ENCODE data around the gene USP6NL. TPM values are rescaled to one million over a fixed set of nuclear protein-coding genes. Genes with fewer than 3 reads are reported as not detected.

Gene USP6NL
- total RNA-seq, 4 donors from 2014 or later: 10.4 to 14.9 (median 13.2) TPM

DNA sequence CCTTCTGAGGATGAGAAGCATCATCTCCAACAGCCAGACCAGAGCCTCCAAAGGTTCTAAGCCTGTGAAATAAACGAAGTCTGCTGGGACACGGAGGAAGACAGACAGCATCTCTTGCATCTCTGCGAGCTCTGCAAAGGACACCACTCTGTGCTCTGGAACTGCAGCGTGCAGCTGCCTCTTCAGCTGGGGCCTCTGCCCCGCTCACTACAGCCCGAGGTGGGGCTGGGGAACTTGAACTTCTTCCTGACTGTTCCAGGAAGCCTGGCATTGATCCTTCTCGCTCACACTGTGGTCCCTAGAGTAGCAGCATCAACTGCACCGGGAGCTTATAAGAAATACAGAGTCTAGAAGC, 163.3 kb downstream of the USP6NL start:
- intact Hi-C loops (cut with DNase I): no loop called here
- Histone ChIP-seq H3K36me3 (no peaks in the 10 kb centered on the region), H3K4me1 (no peaks in the 10 kb centered on the region), H3K9me3 (no peaks in the 10 kb centered on the region), H3K27ac (replicated peaks in 1 of 4) (no peak overlapping the region), H3K27me3 (peaks cover 0 to 38% (median 0%) of the 10 kb centered on the region in 4 donors), H3K4me3 (no peak overlapping the region)
- WGBS: 72% methylated on average over 3 of the region's 8 CpGs
- TF ChIP-seq POLR2A (IDR thresholded peaks at IDR 0.05; ENCODE audit: low read depth) (no peak), EP300 (IDR thresholded peaks at IDR 0.05) (no peak), POLR2AphosphoS5 (IDR thresholded peaks at IDR 0.05) (no peak)
- TF ChIP-seq, protein P1, sequence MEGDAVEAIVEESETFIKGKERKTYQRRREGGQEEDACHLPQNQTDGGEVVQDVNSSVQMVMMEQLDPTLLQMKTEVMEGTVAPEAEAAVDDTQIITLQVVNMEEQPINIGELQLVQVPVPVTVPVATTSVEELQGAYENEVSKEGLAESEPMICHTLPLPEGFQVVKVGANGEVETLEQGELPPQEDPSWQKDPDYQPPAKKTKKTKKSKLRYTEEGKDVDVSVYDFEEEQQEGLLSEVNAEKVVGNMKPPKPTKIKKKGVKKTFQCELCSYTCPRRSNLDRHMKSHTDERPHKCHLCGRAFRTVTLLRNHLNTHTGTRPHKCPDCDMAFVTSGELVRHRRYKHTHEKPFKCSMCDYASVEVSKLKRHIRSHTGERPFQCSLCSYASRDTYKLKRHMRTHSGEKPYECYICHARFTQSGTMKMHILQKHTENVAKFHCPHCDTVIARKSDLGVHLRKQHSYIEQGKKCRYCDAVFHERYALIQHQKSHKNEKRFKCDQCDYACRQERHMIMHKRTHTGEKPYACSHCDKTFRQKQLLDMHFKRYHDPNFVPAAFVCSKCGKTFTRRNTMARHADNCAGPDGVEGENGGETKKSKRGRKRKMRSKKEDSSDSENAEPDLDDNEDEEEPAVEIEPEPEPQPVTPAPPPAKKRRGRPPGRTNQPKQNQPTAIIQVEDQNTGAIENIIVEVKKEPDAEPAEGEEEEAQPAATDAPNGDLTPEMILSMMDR (IDR thresholded peaks at IDR 0.05): no peak
- no peak for DNase-seq (ENCODE audit: extremely low spot score)

DNA sequence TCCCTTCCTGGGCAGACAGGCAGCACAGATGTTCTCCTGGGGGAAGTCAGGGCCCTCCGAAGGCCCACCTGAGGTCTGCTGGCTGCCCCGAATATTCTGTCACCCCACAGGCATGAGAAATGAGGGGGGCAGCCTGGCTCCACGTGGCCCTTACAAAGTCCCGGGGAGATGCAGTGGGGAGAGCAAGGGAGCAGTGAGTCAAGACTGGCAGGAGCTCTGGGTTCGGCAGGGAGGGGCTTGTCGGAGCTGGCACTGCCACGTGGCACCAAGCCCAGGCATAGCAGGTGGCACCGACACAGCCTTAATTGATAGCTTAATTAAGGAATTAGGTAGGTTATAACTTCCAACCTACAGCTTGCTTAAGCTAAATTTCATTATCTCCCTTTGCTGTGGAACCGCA, 163.9 kb downstream of the USP6NL start:
- TF ChIP-seq, protein P1 (IDR thresholded peaks at IDR 0.05): no peak
- no peak for TF ChIP-seq EP300 (IDR thresholded peaks at IDR 0.05)
- no peak for TF ChIP-seq POLR2A (IDR thresholded peaks at IDR 0.05; ENCODE audit: low read depth)
- no peak for TF ChIP-seq POLR2AphosphoS5 (IDR thresholded peaks at IDR 0.05)
- H3K27me3 ChIP-seq: peaks cover 0 to 38% (median 0%) of the 10 kb centered on the region in 4 donors
- WGBS: 72% methylated on average over 9 of the region's 9 CpGs
- no peaks in the 10 kb centered on the region for H3K36me3 ChIP-seq
- H3K4me3 ChIP-seq: no peak overlapping the region
- DNase-seq (ENCODE audit: extremely low spot score): no peak
- intact Hi-C loops (cut with DNase I): no loop called here
- no peaks in the 10 kb centered on the region for H3K4me1 ChIP-seq
- no peak overlapping the region for H3K27ac ChIP-seq (replicated peaks in 1 of 4)
- no peaks in the 10 kb centered on the region for H3K9me3 ChIP-seq

DNA sequence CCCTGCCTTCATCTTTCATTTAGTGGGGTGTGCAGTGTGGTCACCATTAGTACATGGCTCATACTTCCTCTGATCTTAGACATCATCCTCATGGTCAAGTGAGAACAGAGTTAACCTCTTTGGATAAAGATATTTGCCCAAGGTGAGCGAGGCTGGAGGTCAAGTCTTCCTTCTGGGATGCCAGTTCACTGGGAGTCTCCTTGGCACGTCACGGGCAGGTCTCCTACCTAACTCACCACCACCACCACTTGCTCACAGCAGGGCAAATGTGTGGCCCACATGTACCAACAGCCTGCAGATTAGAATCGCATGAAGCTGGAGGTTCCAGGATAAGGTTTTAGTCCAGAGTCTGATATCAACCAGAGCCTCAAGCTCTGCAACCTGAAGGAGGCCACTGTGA, 164.6 kb downstream of the USP6NL start:
- H3K9me3 ChIP-seq: no peaks in the 10 kb centered on the region
- H3K4me3 ChIP-seq: no peak overlapping the region
- peaks cover 0 to 38% (median 0%) of the 10 kb centered on the region in 4 donors for H3K27me3 ChIP-seq
- TF ChIP-seq, protein P1 (IDR thresholded peaks at IDR 0.05): no peak
- TF ChIP-seq POLR2AphosphoS5 (IDR thresholded peaks at IDR 0.05) (no peak), POLR2A (IDR thresholded peaks at IDR 0.05; ENCODE audit: low read depth) (no peak), EP300 (IDR thresholded peaks at IDR 0.05) (no peak)
- no peaks in the 10 kb centered on the region for H3K4me1 ChIP-seq
- intact Hi-C loops (cut with DNase I): no loop called here
- no peak for DNase-seq (ENCODE audit: extremely low spot score)
- no peaks in the 10 kb centered on the region for H3K36me3 ChIP-seq
- no peak overlapping the region for H3K27ac ChIP-seq (replicated peaks in 1 of 4)
- WGBS: 94% methylated on average over 4 of the region's 4 CpGs

DNA sequence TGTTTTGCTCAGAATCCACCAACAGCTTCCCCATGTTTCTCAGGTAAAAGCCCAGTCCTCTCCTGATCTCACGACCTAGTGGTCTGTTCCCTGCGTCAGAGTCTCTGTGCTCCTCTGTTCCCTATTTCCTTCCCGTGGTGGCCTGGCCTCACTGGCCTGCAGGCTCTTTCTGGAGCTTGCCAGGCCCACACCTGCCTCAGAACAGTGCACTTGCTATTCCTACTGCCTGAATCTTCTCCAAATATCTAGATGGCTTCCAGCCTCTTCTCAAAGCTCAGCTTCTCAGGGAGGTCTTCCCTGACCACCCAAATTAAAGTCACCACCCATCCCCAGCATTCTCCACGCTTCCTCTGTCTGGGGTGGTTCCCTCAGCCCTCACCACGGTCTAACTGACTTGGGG, 165.3 kb downstream of the USP6NL start:
- no peak overlapping the region for H3K4me3 ChIP-seq
- no peaks in the 10 kb centered on the region for H3K36me3 ChIP-seq
- no peak for DNase-seq (ENCODE audit: extremely low spot score)
- H3K27me3 ChIP-seq: peaks cover 0 to 38% (median 0%) of the 10 kb centered on the region in 4 donors
- TF ChIP-seq EP300 (IDR thresholded peaks at IDR 0.05): no peak
- TF ChIP-seq, protein P1 (IDR thresholded peaks at IDR 0.05): no peak
- no peak for TF ChIP-seq POLR2A (IDR thresholded peaks at IDR 0.05; ENCODE audit: low read depth)
- TF ChIP-seq POLR2AphosphoS5 (IDR thresholded peaks at IDR 0.05): no peak
- WGBS: 83% methylated on average over 5 of the region's 5 CpGs
- no peaks in the 10 kb centered on the region for H3K4me1 ChIP-seq
- no peak overlapping the region for H3K27ac ChIP-seq (replicated peaks in 1 of 4)
- intact Hi-C loops (cut with DNase I): no loop called here
- H3K9me3 ChIP-seq: no peaks in the 10 kb centered on the region

DNA sequence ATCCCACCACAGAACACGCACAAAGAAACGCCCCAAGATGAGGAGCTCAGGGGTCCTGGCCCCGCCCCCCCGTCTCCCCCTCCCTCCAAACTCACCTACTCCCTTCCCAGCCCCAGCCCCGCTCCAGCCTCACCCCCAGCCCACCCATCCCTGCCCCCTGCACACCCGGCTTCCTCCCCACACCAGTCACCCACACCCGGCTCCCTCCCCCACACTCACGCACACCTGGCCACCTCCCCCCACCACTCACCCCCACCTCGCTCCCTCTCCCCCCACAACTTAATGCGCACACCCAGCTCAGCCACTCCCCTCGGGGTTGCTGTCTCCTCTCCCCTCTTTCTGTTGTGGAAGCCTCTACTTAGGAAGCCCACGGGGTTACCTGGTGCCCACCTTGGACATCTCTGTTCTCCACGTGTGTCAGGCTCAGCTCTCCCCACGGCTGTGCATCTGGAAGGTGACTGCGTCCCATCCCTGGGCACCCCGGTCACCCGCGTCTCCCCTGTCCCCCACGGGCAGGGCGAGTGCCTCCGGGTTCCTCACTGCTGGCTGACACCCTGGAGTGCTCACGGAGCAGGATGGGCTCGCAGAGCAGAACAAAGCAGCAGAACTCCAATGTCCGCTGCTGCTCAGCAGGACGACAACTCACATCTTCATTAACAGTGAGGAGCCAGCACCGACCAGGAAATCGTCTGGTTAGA, 166.8 kb downstream of the USP6NL start:
- no peak for DNase-seq (ENCODE audit: extremely low spot score)
- Histone ChIP-seq H3K36me3 (no peaks in the 10 kb centered on the region), H3K27ac (replicated peaks in 1 of 4) (no peak overlapping the region), H3K4me1 (no peaks in the 10 kb centered on the region), H3K9me3 (no peaks in the 10 kb centered on the region), H3K4me3 (no peak overlapping the region), H3K27me3 (peaks cover 0 to 38% (median 0%) of the 10 kb centered on the region in 4 donors)
- WGBS: 86% methylated on average over 24 of the region's 27 CpGs
- no peak for TF ChIP-seq POLR2AphosphoS5 (IDR thresholded peaks at IDR 0.05)
- TF ChIP-seq, protein P1 (IDR thresholded peaks at IDR 0.05): no peak
- TF ChIP-seq POLR2A (IDR thresholded peaks at IDR 0.05; ENCODE audit: low read depth): no peak
- TF ChIP-seq EP300 (IDR thresholded peaks at IDR 0.05): no peak
- intact Hi-C loops (cut with DNase I): no loop called here

Data from esophagus muscularis mucosa (tissue), 4 donors.